RPMI7951 (cell line): ENCODE measurements around the gene LARGE1. TPM values are rescaled to one million over a fixed set of nuclear protein-coding genes. Genes with fewer than 3 reads are reported as not detected.

Experiments used
- DNase-seq: peaks from one replicate; pipeline ENCODE4 v3.0.0-alpha.2; 2012; ENCODE audit warnings: low read depth
- total RNA-seq: library from RNA; depleted of rRNA; stranded (reverse); fragments of >200 nt; shearing (Covaris generic); gene quantifications from 2 replicates; pipeline ENCODE4 v1.2.3, GENCODE V29; 2014

LARGE1 gene
- total RNA-seq, 1 experiment from 2014 or later = 3.0 TPM

GRCh38 chr22:33321466-33321865 is 598.8 kb downstream of the LARGE1 start:
- no peak for DNase-seq

- DNase-seq = no peak
Observed at GRCh38 chr22:33315954-33316353, 604.3 kb downstream of the LARGE1 start.

GRCh38 chr22:33315117-33315516 is 605.2 kb downstream of the LARGE1 start:
- no peak for DNase-seq

GRCh38 chr22:33314316-33314715 is 606.0 kb downstream of the LARGE1 start:
- no peak for DNase-seq

GRCh38 chr22:33303099-33303498 is 617.2 kb downstream of the LARGE1 start:
- DNase-seq = no peak

GRCh38 chr22:33302549-33302948 is 617.7 kb downstream of the LARGE1 start:
- DNase-seq = no peak

- peak; percentile 38 for DNase-seq
Observed at GRCh38 chr22:33302049-33302545, 618.2 kb downstream of the LARGE1 start.

- DNase-seq = no peak
Observed at GRCh38 chr22:33300165-33300564, 620.1 kb downstream of the LARGE1 start.

GRCh38 chr22:33299245-33299956 is 620.9 kb downstream of the LARGE1 start:
- DNase-seq = no peak

GRCh38 chr22:33296941-33297340 is 623.3 kb downstream of the LARGE1 start:
- DNase-seq = no peak

GRCh38 chr22:33288078-33288477 is 632.2 kb downstream of the LARGE1 start:
- no peak for DNase-seq

GRCh38 chr22:33275073-33275443 is 645.2 kb downstream of the LARGE1 start:
- no peak for DNase-seq

- DNase-seq = no peak
Observed at GRCh38 chr22:33274214-33275072, 645.8 kb downstream of the LARGE1 start.

- no peak for DNase-seq
Observed at GRCh38 chr22:33272871-33273270, 647.4 kb downstream of the LARGE1 start.

GRCh38 chr22:33272180-33272579 is 648.1 kb downstream of the LARGE1 start:
- DNase-seq = no peak

GRCh38 chr22:33271390-33272161 is 648.7 kb downstream of the LARGE1 start:
- DNase-seq = no peak

GRCh38 chr22:33270596-33270995 is 649.7 kb downstream of the LARGE1 start:
- DNase-seq = peak; percentile 15

GRCh38 chr22:33261699-33262098 is 658.6 kb downstream of the LARGE1 start:
- DNase-seq = no peak

GRCh38 chr22:33260498-33260897 is 659.8 kb downstream of the LARGE1 start:
- no peak for DNase-seq

GRCh38 chr22:33255791-33256190 is 664.5 kb downstream of the LARGE1 start:
- DNase-seq = no peak

- no peak for DNase-seq
Observed at GRCh38 chr22:33248948-33249347, 671.3 kb downstream of the LARGE1 start.

GRCh38 chr22:33247758-33248157 is 672.5 kb downstream of the LARGE1 start:
- DNase-seq = no peak
